A549 (cell line): ENCODE data around the gene RWDD1. TPM values are rescaled to one million over a fixed set of nuclear protein-coding genes. Genes with fewer than 3 reads are reported as not detected.

Experiments
- ATAC-seq, 2 experiments: fragments of 200-7000 bp in 1 of 2; fragments of >200 bp in 1 of 2; cut with Nextera tagmentation in 1 of 2; cut with Tn5 transposase in 1 of 2; 3 replicates each; pipeline versions ENCODE4 v1.8.0 to v1.9.1; 2018 to 2020; ENCODE audit warnings: mild to moderate bottlenecking in 1 of 2, moderate library complexity in 1 of 2
- CTCF ChIA-PET: fragments of 300-600 bp; sonication (Branson Sonifier 250); formaldehyde crosslinking; extraction: SDS; loops from one replicate; lab custom pipeline; 2021; ENCODE audit warnings: antibody characterized with exemption, inconsistent platforms; lab: Yijun Ruan, JAX
- POLR2A ChIA-PET: fragments of 350-600 bp; formaldehyde crosslinking; extraction: SDS; loops from one replicate; lab custom pipeline; 2021; ENCODE audit warnings: antibody characterized with exemption, inconsistent platforms; lab: Yijun Ruan, JAX
- DNase-seq, 2 experiments: peaks; one replicate each; pipeline versions ENCODE4 v3.0.0 to v3.0.0-alpha.2; 2011 to 2016; ENCODE audit warnings: low read depth in 1 of 2, low spot score in 1 of 2
- FAIRE-seq: peaks from 2 replicates; lab custom pipeline; 2011; peaks lifted over from hg19 to GRCh38; lab: Jason Lieb, UNC
- H3K27ac ChIP-seq, 2 experiments: fragments of >200 bp; sonication (Bioruptor Twin); formaldehyde crosslinking; 3 replicates each; pipeline ENCODE4 v1.5.1; 2016 to 2017
- H3K4me1 ChIP-seq: fragments of >200 bp; sonication (Bioruptor Twin); formaldehyde crosslinking; 3 replicates; pipeline ENCODE4 v1.6.1; 2016
- H3K4me2 ChIP-seq: fragments of >200 bp; sonication (Bioruptor Twin); formaldehyde crosslinking; 3 replicates; pipeline ENCODE4 v1.6.1; 2016
- H3K4me3 ChIP-seq: fragments of >200 bp; sonication (Bioruptor Twin); formaldehyde crosslinking; 3 replicates; pipeline ENCODE4 v1.5.1; 2016
- H3K9me3 ChIP-seq: fragments of >200 bp; sonication (Bioruptor Twin); formaldehyde crosslinking; 3 replicates; pipeline ENCODE4 v1.6.1; 2016
- ATOH8 ChIP-seq: fragments of 250-450 bp; sonication (Bioruptor Pico); IDR thresholded peaks from 2 replicates; pipeline ENCODE4 v1.5.0; 2020; ENCODE audit warnings: low read depth, mild to moderate bottlenecking, moderate library complexity
- BHLHE40 ChIP-seq: IDR thresholded peaks from 2 replicates; pipeline ENCODE4 v1.6.1; 2012; ENCODE audit warnings: low read depth, low read length, inconsistent platforms
- CEBPB ChIP-seq, 2 experiments: fragments of >200 bp in 1 of 2; sonication (Bioruptor Twin) in 1 of 2; formaldehyde crosslinking in 1 of 2; IDR thresholded peaks; 2 replicates each; pipeline ENCODE4 v1.6.1; 2012 to 2016
- CHD2 ChIP-seq: fragments of 150-350 bp; IDR thresholded peaks from 2 replicates; pipeline ENCODE4 v1.6.1; 2014; ENCODE audit warnings: low read length; ENCODE audit not compliant: partially characterized antibody
- E2F6 ChIP-seq: IDR thresholded peaks from 2 replicates; pipeline ENCODE4 v1.6.1; 2012; ENCODE audit warnings: low read depth, borderline replicate concordance
- EHMT2 ChIP-seq: fragments of 200-600 bp; sonication (generic); IDR thresholded peaks from 2 replicates; pipeline ENCODE4 v1.6.1; 2016; ENCODE audit warnings: antibody characterized with exemption, low read depth, mild to moderate bottlenecking, moderate library complexity
- ESRRA ChIP-seq: fragments of 150-350 bp; IDR thresholded peaks from 2 replicates; pipeline ENCODE4 v1.6.1; 2014; ENCODE audit warnings: mild to moderate bottlenecking, low read length, borderline replicate concordance
- FOSB ChIP-seq: fragments of 250-450 bp; sonication (Bioruptor Pico); IDR thresholded peaks from 2 replicates; pipeline ENCODE4 v1.5.0; 2020; ENCODE audit warnings: mild to moderate bottlenecking, moderate library complexity
- FOSL2 ChIP-seq, 2 experiments: fragments of 450-650 bp in 1 of 2; fragments of >200 bp in 1 of 2; sonication (Bioruptor Twin) in 1 of 2; formaldehyde crosslinking; IDR thresholded peaks; 2 replicates each; pipeline versions ENCODE4 v1.5.0 to v1.6.1; 2016 to 2020; ENCODE audit warnings: mild to moderate bottlenecking in 1 of 2, moderate library complexity in 1 of 2
- HEYL ChIP-seq: fragments of 250-450 bp; sonication (Bioruptor Pico); IDR thresholded peaks from 2 replicates; pipeline ENCODE4 v1.8.0; 2021; ENCODE audit warnings: mild to moderate bottlenecking, moderate library complexity
- KDM5A ChIP-seq: fragments of 200-600 bp; sonication (generic); IDR thresholded peaks from 2 replicates; pipeline ENCODE4 v1.6.1; 2016; ENCODE audit warnings: antibody characterized with exemption, mild to moderate bottlenecking
- MAX ChIP-seq: IDR thresholded peaks from 2 replicates; pipeline ENCODE4 v1.6.1; 2012
- MAZ ChIP-seq: fragments of 150-350 bp; IDR thresholded peaks from 2 replicates; pipeline ENCODE4 v1.6.1; 2014; ENCODE audit warnings: antibody characterized with exemption, low read depth, low read length, borderline replicate concordance
- MYC ChIP-seq: IDR thresholded peaks from 2 replicates; pipeline ENCODE4 v1.6.1; 2012; ENCODE audit warnings: mild to moderate bottlenecking, inconsistent platforms, low read length, improper control_type of control experiment, borderline replicate concordance
- POLR2AphosphoS2 ChIP-seq: conservative IDR thresholded peaks from 2 replicates; pipeline ENCODE4 v1.6.1; 2012; ENCODE audit warnings: low read length, improper control_type of control experiment, inconsistent platforms
- RNF2 ChIP-seq: fragments of 200-600 bp; sonication (generic); IDR thresholded peaks from 2 replicates; pipeline ENCODE4 v1.6.1; 2016; ENCODE audit warnings: low read depth, mild to moderate bottlenecking, antibody characterized with exemption, moderate library complexity, borderline replicate concordance
- TFCP2L1 ChIP-seq: fragments of 250-450 bp; sonication (Bioruptor Pico); IDR thresholded peaks from 2 replicates; pipeline ENCODE4 v1.5.0; 2021; ENCODE audit warnings: mild to moderate bottlenecking
- TP53 ChIP-seq: fragments of 250-450 bp; sonication (Bioruptor Pico); IDR thresholded peaks from 2 replicates; pipeline ENCODE4 v1.5.0; 2021; ENCODE audit warnings: mild to moderate bottlenecking, moderate library complexity
- USF2 ChIP-seq: fragments of 450-650 bp; IDR thresholded peaks from 2 replicates; pipeline ENCODE4 v1.6.1; 2014; ENCODE audit warnings: antibody characterized with exemption
- ZC3H11A ChIP-seq: fragments of 450-650 bp; IDR thresholded peaks from 2 replicates; pipeline ENCODE4 v1.6.1; 2014; ENCODE audit warnings: antibody characterized with exemption, mild to moderate bottlenecking
- ZNF302 ChIP-seq: fragments of 250-450 bp; sonication (Bioruptor Pico); IDR thresholded peaks from 2 replicates; pipeline ENCODE4 v1.9.0; 2021; ENCODE audit warnings: inconsistent platforms, mild to moderate bottlenecking, moderate library complexity
- ZSCAN20 ChIP-seq: fragments of 250-450 bp; sonication (Bioruptor Pico); IDR thresholded peaks from 2 replicates; pipeline ENCODE4 v1.8.0; 2022; ENCODE audit warnings: mild to moderate bottlenecking, moderate library complexity
- WGBS: methylation state at CpG from one replicate; pipeline ENCODE4 v1.1.6; 2017; ENCODE audit errors: missing lambda C conversion rate; 5-methylcytosine and 5-hydroxymethylcytosine counted together
- polyA plus RNA-seq, 4 experiments: library from polyadenylated mRNA; depleted of rRNA in 3 of 4; stranded (reverse); fragments of >200 nt; fragmentation: RNase III in 1 of 4; extraction: RNeasy Plus Mini Kit Qiagen cat#74134 plus additional on column Dnase treatment in 1 of 4; gene quantifications; 2 replicates in 3 of 4; 3 replicates in 1 of 4; pipeline ENCODE4 v1.2.3, GENCODE V29; 2011 to 2017
- TF ChIP-seq, protein P1 (sequence below): fragments of 200-600 bp; sonication (generic); IDR thresholded peaks from 2 replicates; pipeline ENCODE4 v1.6.1; 2016; ENCODE audit warnings: antibody characterized with exemption, mild to moderate bottlenecking, moderate library complexity
- TF ChIP-seq, protein P2 (sequence below): fragments of 250-450 bp; sonication (Bioruptor Pico); IDR thresholded peaks from 2 replicates; pipeline ENCODE4 v1.5.0; 2021; ENCODE audit warnings: mild to moderate bottlenecking, moderate library complexity, borderline replicate concordance
- TF ChIP-seq, protein P3 (sequence below): IDR thresholded peaks from 2 replicates; pipeline ENCODE4 v1.6.1; 2012

The RWDD1 gene
- polyA plus RNA-seq, 2 of the 4 experiments (the other 2 are of a cell fraction): 32.5 to 47.7 TPM

DNA sequence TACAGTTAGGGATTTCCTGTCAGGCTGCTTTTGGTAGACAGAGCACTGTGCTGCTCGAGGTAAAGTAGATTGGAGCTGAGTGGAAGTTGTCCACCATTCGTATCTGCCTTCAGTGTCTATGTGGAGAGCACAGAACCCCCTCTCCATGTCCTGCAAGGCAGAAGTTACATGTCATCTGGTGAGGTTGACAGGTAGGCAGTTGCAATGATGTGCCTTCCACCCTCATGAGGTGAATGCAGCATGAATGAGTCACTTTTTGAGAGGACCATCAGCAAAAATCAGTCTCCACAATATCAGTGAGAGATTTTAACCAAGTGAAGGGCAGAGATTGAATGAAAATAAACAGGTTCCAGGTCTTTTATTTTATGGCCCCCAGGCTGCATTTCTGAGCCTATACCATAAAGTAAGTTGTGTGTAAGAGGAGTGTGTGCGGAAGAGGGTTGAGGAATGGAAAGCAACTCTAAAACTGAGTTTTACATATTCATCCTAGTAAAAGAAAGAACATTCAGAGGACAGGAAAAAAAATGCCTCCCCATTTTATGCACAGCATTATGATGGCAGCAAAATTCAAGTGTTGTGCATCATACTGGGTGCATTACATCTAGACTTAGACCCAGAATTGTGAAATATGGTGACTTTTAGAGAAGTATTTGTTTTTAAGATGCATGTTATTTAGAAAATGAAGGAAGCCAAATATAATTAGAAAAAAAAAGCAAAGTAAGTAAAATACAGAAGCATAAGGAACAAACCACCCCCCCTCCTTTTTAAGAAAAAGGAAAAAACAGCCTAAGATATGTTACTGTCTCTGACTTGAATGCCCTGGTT is 41.6 kb upstream of the RWDD1 start:
- FAIRE-seq: no peak
- DNase-seq: no peak
- Histone ChIP-seq H3K4me3 (no peak overlapping the region), H3K9me3 (no peaks in the 10 kb centered on the region), H3K27ac (no peak overlapping the region), H3K4me2 (no peak overlapping the region), H3K4me1 (peaks cover 12% of the 10 kb centered on the region)
- TF ChIP-seq ATOH8 (CRISPR knock-in tag) (no peak), CEBPB (IDR thresholded peaks at IDR 0.05) (no peak), KDM5A (no peak), BHLHE40 (no peak), USF2 (no peak), TFCP2L1 (CRISPR knock-in tag) (no peak), ZC3H11A (no peak)
- no peak for ATAC-seq
- ChIA-PET POLR2A (no interaction called here), CTCF (interaction anchor here (0.6 to 1.2 kb wide), 3 partner anchors 31 to 261 kb away, joined by 3 to 5 read pairs (median 5); no protein-coding TSS in a partner anchor)
- 58% methylated on average over 3 of the region's 3 CpGs for whole genome bisulfite sequencing

GRCh38 chr6:116530436-116530835 is 40.9 kb upstream of the RWDD1 start:
- WGBS: 71% methylated on average over 2 of the region's 2 CpGs
- ChIA-PET CTCF (interaction anchor here (1.2 kb wide), 1 partner anchor 243 kb away, joined by 5 read pairs; no protein-coding TSS in a partner anchor), POLR2A (no interaction called here)
- FAIRE-seq (no peak), ATAC-seq (no peak), DNase-seq (no peak)
- no peaks in the 10 kb centered on the region for H3K9me3 ChIP-seq
- H3K4me3 ChIP-seq: no peak overlapping the region
- no peak overlapping the region for H3K4me2 ChIP-seq
- H3K27ac ChIP-seq: no peak overlapping the region
- peaks cover 12% of the 10 kb centered on the region for H3K4me1 ChIP-seq
- TF ChIP-seq ESRRA: no peak
- TF ChIP-seq ZNF302: no peak
- no peak for TF ChIP-seq E2F6
- no peak for TF ChIP-seq ZSCAN20 (CRISPR knock-in tag)
- no peak for TF ChIP-seq POLR2AphosphoS2
- TF ChIP-seq CHD2: no peak
- TF ChIP-seq, protein P1, sequence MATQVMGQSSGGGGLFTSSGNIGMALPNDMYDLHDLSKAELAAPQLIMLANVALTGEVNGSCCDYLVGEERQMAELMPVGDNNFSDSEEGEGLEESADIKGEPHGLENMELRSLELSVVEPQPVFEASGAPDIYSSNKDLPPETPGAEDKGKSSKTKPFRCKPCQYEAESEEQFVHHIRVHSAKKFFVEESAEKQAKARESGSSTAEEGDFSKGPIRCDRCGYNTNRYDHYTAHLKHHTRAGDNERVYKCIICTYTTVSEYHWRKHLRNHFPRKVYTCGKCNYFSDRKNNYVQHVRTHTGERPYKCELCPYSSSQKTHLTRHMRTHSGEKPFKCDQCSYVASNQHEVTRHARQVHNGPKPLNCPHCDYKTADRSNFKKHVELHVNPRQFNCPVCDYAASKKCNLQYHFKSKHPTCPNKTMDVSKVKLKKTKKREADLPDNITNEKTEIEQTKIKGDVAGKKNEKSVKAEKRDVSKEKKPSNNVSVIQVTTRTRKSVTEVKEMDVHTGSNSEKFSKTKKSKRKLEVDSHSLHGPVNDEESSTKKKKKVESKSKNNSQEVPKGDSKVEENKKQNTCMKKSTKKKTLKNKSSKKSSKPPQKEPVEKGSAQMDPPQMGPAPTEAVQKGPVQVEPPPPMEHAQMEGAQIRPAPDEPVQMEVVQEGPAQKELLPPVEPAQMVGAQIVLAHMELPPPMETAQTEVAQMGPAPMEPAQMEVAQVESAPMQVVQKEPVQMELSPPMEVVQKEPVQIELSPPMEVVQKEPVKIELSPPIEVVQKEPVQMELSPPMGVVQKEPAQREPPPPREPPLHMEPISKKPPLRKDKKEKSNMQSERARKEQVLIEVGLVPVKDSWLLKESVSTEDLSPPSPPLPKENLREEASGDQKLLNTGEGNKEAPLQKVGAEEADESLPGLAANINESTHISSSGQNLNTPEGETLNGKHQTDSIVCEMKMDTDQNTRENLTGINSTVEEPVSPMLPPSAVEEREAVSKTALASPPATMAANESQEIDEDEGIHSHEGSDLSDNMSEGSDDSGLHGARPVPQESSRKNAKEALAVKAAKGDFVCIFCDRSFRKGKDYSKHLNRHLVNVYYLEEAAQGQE: no peak
- no peak for TF ChIP-seq FOSB (CRISPR knock-in tag)
- TF ChIP-seq MAZ: no peak
- TF ChIP-seq MYC: no peak
- no peak for TF ChIP-seq RNF2
- TF ChIP-seq FOSL2 (IDR thresholded peaks at IDR 0.05): no peak
- TF ChIP-seq FOSL2 (CRISPR knock-in tag; IDR thresholded peaks at IDR 0.05): no peak
- no peak for TF ChIP-seq EHMT2
- TF ChIP-seq HEYL (CRISPR knock-in tag): no peak
- no peak for TF ChIP-seq USF2
- TF ChIP-seq, protein P2, sequence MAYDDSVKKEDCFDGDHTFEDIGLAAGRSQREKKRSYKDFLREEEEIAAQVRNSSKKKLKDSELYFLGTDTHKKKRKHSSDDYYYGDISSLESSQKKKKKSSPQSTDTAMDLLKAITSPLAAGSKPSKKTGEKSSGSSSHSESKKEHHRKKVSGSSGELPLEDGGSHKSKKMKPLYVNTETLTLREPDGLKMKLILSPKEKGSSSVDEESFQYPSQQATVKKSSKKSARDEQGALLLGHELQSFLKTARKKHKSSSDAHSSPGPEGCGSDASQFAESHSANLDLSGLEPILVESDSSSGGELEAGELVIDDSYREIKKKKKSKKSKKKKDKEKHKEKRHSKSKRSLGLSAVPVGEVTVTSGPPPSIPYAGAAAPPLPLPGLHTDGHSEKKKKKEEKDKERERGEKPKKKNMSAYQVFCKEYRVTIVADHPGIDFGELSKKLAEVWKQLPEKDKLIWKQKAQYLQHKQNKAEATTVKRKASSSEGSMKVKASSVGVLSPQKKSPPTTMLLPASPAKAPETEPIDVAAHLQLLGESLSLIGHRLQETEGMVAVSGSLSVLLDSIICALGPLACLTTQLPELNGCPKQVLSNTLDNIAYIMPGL (CRISPR knock-in tag): no peak
- no peak for TF ChIP-seq TP53 (CRISPR knock-in tag)
- TF ChIP-seq, protein P3, sequence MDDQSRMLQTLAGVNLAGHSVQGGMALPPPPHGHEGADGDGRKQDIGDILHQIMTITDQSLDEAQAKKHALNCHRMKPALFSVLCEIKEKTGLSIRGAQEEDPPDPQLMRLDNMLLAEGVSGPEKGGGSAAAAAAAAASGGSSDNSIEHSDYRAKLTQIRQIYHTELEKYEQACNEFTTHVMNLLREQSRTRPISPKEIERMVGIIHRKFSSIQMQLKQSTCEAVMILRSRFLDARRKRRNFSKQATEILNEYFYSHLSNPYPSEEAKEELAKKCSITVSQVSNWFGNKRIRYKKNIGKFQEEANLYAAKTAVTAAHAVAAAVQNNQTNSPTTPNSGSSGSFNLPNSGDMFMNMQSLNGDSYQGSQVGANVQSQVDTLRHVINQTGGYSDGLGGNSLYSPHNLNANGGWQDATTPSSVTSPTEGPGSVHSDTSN: no peak
- TF ChIP-seq MAX: no peak
